GM21390 (cell line): Measurements from ENCODE around the gene DLL1.

Experiments
- ATAC-seq: cut with Tn5 transposase; IDR thresholded peaks from one replicate; pipeline ENCODE4 v1.9.1; 2021; ENCODE audit not compliant: unreplicated experiment

Gene DLL1

GRCh38 chr6:170283212-170284081 lies 7.4 kb downstream of the DLL1 start:
- no peak for ATAC-seq

GRCh38 chr6:170282512-170283158 lies 8.2 kb downstream of the DLL1 start:
- ATAC-seq: no peak

GRCh38 chr6:170281331-170282292 lies 9.3 kb downstream of the DLL1 start:
- no peak for ATAC-seq

- ATAC-seq: no peak
Measured at GRCh38 chr6:170280689-170281045, 10.2 kb downstream of the DLL1 start.

GRCh38 chr6:170279977-170280688 lies 10.7 kb downstream of the DLL1 start:
- no peak for ATAC-seq

- ATAC-seq: no peak
Measured at GRCh38 chr6:170279426-170279825, 11.5 kb downstream of the DLL1 start.

- ATAC-seq: no peak
Measured at GRCh38 chr6:170278743-170279094, 12.2 kb downstream of the DLL1 start.

- ATAC-seq: no peak
Measured at GRCh38 chr6:170277893-170278742, 12.8 kb downstream of the DLL1 start.

GRCh38 chr6:170276369-170277057 lies 14.4 kb downstream of the DLL1 start:
- ATAC-seq: no peak

GRCh38 chr6:170274713-170275560 lies 15.9 kb downstream of the DLL1 start:
- no peak for ATAC-seq

- no peak for ATAC-seq
Measured at GRCh38 chr6:170273681-170274080, 17.2 kb downstream of the DLL1 start.

GRCh38 chr6:170273191-170273590 lies 17.7 kb downstream of the DLL1 start:
- ATAC-seq: no peak

- ATAC-seq: no peak
Measured at GRCh38 chr6:170272341-170273065, 18.4 kb downstream of the DLL1 start.

- ATAC-seq: peak; percentile 96
Measured at GRCh38 chr6:170271771-170272314, 19.0 kb downstream of the DLL1 start.

- ATAC-seq: no peak
Measured at GRCh38 chr6:170270984-170271593, 19.8 kb downstream of the DLL1 start.

- no peak for ATAC-seq
Measured at GRCh38 chr6:170269846-170270541, 20.9 kb downstream of the DLL1 start.
